ENCODE results near the gene PRTG.
"Not testable (repeated sequence)": the region's sequence is repeated elsewhere in the genome, so short reads cannot be mapped to it uniquely, and the experiment has no call there.

PRTG gene

DNA sequence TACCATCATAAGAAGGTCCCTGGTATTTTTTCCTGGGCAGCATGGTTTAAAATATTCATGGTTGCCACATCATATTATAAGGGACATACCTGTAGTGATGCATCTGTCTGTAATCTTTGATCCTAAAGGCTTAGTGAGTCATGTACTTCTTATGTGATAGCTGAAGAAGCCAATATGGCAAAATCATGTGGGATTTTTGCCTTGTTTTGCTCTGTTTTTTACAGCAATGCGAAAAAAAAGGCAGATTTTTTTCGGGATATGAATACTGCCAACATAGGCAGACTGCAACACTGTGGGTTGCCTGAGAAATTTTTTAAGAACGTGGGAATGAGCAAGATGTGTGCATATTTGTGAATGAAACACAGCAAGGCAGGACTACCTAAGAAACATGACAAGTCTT, 143.5 kb downstream of the PRTG start:
- Histone ChIP-seq H3K4me1 (ENCODE audit: insufficient read depth, low read length) (no peaks in the 10 kb centered on the region), H3K4me3 (ENCODE audit: low read length) (no peak overlapping the region), H3K9ac (ENCODE audit: low read depth, low read length) (no peak overlapping the region), H3K9me3 (ENCODE audit: insufficient read depth, low read depth, low read length) (no peaks in the 10 kb centered on the region), H3K36me3 (ENCODE audit: insufficient read depth, low read length) (no peaks in the 10 kb centered on the region), H3K27me3 (ENCODE audit: insufficient read depth, low read length) (no peaks in the 10 kb centered on the region), H3K27ac (ENCODE audit: low read depth, low read length) (no peak overlapping the region)
- WGBS = 93% methylated on average over 3 of the region's 3 CpGs

DNA sequence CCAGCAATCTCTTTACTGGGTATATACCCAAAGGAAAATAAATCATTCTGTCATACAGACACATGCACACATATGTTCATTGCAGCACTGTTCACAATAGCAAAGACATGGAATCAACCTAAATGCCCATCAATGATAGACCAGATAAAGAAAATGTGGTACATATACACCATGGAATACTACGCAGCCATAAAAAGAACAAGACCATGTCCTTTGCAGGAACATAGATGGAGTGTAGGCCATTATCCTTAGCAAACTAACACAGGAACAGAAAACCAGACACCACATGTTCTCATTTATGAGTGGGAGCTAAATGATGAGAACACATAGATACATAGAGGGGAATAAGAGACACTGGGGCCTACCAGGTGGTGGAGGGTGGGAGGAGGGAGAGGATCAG, 149.9 kb downstream of the PRTG start:
- not testable (repeated sequence) for H3K4me3 ChIP-seq (ENCODE audit: low read length); H3K27ac ChIP-seq (ENCODE audit: low read depth, low read length); H3K36me3 ChIP-seq (ENCODE audit: insufficient read depth, low read length); H3K9me3 ChIP-seq (ENCODE audit: insufficient read depth, low read depth, low read length); H3K4me1 ChIP-seq (ENCODE audit: insufficient read depth, low read length); H3K9ac ChIP-seq (ENCODE audit: low read depth, low read length)
- WGBS = no CpG with 5 or more reads among the region's 1 CpG
- H3K27me3 ChIP-seq (ENCODE audit: insufficient read depth, low read length) = peaks cover 26% of the 10 kb centered on the region

DNA sequence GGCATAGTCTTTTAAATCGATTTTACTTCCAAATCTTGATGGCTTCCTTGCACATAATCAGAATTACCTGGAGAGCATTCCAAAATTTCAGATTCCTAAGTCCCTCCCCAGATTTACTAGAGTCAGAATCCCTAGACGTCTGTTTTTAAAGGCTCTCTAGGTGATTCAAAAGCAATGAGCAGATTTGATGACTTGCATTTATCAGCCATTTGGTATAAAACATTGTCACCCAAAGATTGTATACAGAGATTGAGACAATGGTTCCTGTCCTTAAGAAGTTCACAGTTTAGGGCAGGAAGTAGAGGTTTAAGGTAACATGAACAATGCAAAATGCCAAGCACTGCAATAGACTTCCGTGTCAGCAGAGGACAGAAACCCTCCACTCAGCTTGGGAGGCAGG, 152.2 kb downstream of the PRTG start:
- Histone ChIP-seq H3K4me1 (ENCODE audit: insufficient read depth, low read length) (no peaks in the 10 kb centered on the region; the same call in 1 of the 2 replicates), H3K27me3 (ENCODE audit: insufficient read depth, low read length) (peaks cover 47% of the 10 kb centered on the region), H3K9me3 (ENCODE audit: insufficient read depth, low read depth, low read length) (0 out of 2 replicates have a peak, but pooled peaks cover 5% of the 10 kb centered on the region), H3K27ac (ENCODE audit: low read depth, low read length) (no peak overlapping the region), H3K9ac (ENCODE audit: low read depth, low read length) (no peak overlapping the region), H3K36me3 (ENCODE audit: insufficient read depth, low read length) (no peaks in the 10 kb centered on the region), H3K4me3 (ENCODE audit: low read length) (no peak overlapping the region)
- WGBS = 96% methylated on average over 3 of the region's 3 CpGs

- no peaks in the 10 kb centered on the region for H3K36me3 ChIP-seq (ENCODE audit: insufficient read depth, low read length)
- H3K4me1 ChIP-seq (ENCODE audit: insufficient read depth, low read length) = no peaks in the 10 kb centered on the region; the same call in 1 of the 2 replicates
- H3K9ac ChIP-seq (ENCODE audit: low read depth, low read length) = no peak overlapping the region
- peak overlapping the region; percentile 70 for H3K4me3 ChIP-seq (ENCODE audit: low read length)
- 94% methylated on average over 10 of the region's 10 CpGs for WGBS
- H3K27me3 ChIP-seq (ENCODE audit: insufficient read depth, low read length) = peaks cover 62% of the 10 kb centered on the region
- H3K9me3 ChIP-seq (ENCODE audit: insufficient read depth, low read depth, low read length) = 0 out of 2 replicates have a peak, but pooled peaks cover 5% of the 10 kb centered on the region
- H3K27ac ChIP-seq (ENCODE audit: low read depth, low read length) = no peak overlapping the region
Measured at GRCh38 chr15:55589287-55589686, 153.7 kb downstream of the PRTG start.

DNA sequence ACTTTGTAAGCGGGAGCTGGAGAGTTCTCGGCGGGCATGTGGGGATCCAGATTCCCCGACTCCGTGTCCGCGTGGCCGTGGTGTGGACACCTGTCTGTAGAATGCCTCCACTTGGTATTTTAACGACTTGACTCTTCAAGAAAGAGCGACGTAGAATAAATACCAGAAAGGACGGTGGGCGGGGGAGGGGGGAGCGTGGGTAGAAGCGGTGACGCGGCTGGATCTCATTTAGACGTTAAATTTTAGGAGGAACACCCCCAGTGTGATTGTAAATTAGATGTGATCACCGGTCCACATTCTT, 154.2 kb downstream of the PRTG start:
- H3K9ac ChIP-seq (ENCODE audit: low read depth, low read length) = peak overlapping the region; percentile 79
- peaks cover 65% of the 10 kb centered on the region for H3K27me3 ChIP-seq (ENCODE audit: insufficient read depth, low read length)
- H3K27ac ChIP-seq (ENCODE audit: low read depth, low read length) = no peak overlapping the region
- peak overlapping the region; percentile 70 for H3K4me3 ChIP-seq (ENCODE audit: low read length)
- H3K9me3 ChIP-seq (ENCODE audit: insufficient read depth, low read depth, low read length) = 0 out of 2 replicates have a peak, but pooled peaks cover 5% of the 10 kb centered on the region
- no peaks in the 10 kb centered on the region; the same call in 1 of the 2 replicates for H3K4me1 ChIP-seq (ENCODE audit: insufficient read depth, low read length)
- 5% methylated on average over 19 of the region's 19 CpGs for WGBS
- H3K36me3 ChIP-seq (ENCODE audit: insufficient read depth, low read length) = no peaks in the 10 kb centered on the region

- under 1% methylated on average over 107 of the region's 107 CpGs for WGBS
- peak within 1 kb of the TSS; percentile 79 for H3K9ac ChIP-seq (ENCODE audit: low read depth, low read length)
- peaks cover 67% of the 10 kb centered on the region for H3K27me3 ChIP-seq (ENCODE audit: insufficient read depth, low read length)
- H3K36me3 ChIP-seq (ENCODE audit: insufficient read depth, low read length) = no peaks in the 10 kb centered on the region
- H3K4me1 ChIP-seq (ENCODE audit: insufficient read depth, low read length) = no peaks in the 10 kb centered on the region; the same call in 1 of the 2 replicates
- peak within 1 kb of the TSS; percentile 70 for H3K4me3 ChIP-seq (ENCODE audit: low read length)
- H3K9me3 ChIP-seq (ENCODE audit: insufficient read depth, low read depth, low read length) = 0 out of 2 replicates have a peak, but pooled peaks cover 5% of the 10 kb centered on the region
- H3K27ac ChIP-seq (ENCODE audit: low read depth, low read length) = no peak within 1 kb of the TSS
Measured at GRCh38 chr15:55588070-55588814, 154.7 kb downstream of the PRTG start, which contains the start of gene PYGO1. TSS of gene PYGO1 (minus strand) at chr15:55588345. CDS start at chr15:55587883, 462 bp downstream.

DNA sequence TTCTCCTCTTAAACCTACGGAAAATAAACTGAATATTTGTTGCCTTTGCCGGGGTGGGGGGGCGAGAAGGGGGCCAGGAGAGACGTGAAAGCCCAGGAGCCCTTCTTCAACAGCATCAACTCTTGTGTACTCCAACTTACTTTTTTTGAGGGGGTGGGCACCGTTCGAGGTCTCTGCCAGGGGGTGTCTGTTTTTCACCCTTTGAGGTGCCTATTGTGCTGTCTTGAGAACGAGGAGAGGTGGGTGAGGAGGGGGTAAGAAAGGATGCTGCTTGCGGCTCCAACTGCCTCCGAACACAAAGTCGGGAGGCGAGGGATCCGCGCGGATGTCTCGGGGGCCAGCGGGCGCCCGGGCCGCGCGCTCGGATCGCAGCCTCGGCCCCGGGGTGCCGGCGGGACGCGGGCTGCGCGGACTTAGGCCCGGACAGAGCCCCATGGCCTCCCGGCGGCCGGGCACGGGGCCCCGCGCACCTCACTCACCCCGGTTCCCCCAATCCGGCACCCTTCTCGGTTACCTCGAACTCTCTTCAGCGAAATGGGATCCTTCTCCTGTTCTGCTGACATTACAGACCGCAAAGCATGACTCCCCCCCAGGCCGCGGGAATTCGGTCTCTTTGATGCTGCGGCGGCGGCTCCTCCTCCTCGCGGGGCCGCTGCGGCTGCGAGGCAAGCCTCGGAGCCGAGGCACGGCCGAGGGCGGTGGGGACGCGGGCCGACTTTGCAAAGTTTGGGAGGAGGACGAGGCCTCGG, 155.5 kb downstream of the PRTG start:
- no peak overlapping the region for H3K27ac ChIP-seq (ENCODE audit: low read depth, low read length)
- peaks cover 67% of the 10 kb centered on the region for H3K27me3 ChIP-seq (ENCODE audit: insufficient read depth, low read length)
- H3K4me3 ChIP-seq (ENCODE audit: low read length) = peak overlapping the region; percentile 70
- 6% methylated on average over 65 of the region's 65 CpGs for WGBS
- peak overlapping the region; percentile 64 for H3K9ac ChIP-seq (ENCODE audit: low read depth, low read length)
- H3K9me3 ChIP-seq (ENCODE audit: insufficient read depth, low read depth, low read length) = 0 out of 2 replicates have a peak, but pooled peaks cover 5% of the 10 kb centered on the region
- no peaks in the 10 kb centered on the region; the same call in 1 of the 2 replicates for H3K4me1 ChIP-seq (ENCODE audit: insufficient read depth, low read length)
- no peaks in the 10 kb centered on the region for H3K36me3 ChIP-seq (ENCODE audit: insufficient read depth, low read length)

GRCh38 chr15:55586808-55587207, 156.1 kb downstream of the PRTG start:
- no peak overlapping the region for H3K9ac ChIP-seq (ENCODE audit: low read depth, low read length)

GRCh38 chr15:55576943-55577342, 166.0 kb downstream of the PRTG start:
- WGBS = 84% methylated on average over 6 of the region's 6 CpGs

More at GRCh38 chr15:55586808-55587207, 156.1 kb downstream of the PRTG start:
- H3K27ac ChIP-seq (ENCODE audit: low read depth, low read length) = no peak overlapping the region
- H3K27me3 ChIP-seq (ENCODE audit: insufficient read depth, low read length) = peaks cover 67% of the 10 kb centered on the region
- H3K9me3 ChIP-seq (ENCODE audit: insufficient read depth, low read depth, low read length) = 0 out of 2 replicates have a peak, but pooled peaks cover 5% of the 10 kb centered on the region
- no peaks in the 10 kb centered on the region; the same call in 1 of the 2 replicates for H3K4me1 ChIP-seq (ENCODE audit: insufficient read depth, low read length)
- 88% methylated on average over 3 of the region's 3 CpGs for WGBS
- peak overlapping the region; percentile 70; the same call in 1 of the 2 replicates for H3K4me3 ChIP-seq (ENCODE audit: low read length)
- no peaks in the 10 kb centered on the region for H3K36me3 ChIP-seq (ENCODE audit: insufficient read depth, low read length)

GRCh38 chr15:55574096-55574495, 168.9 kb downstream of the PRTG start:
- no peak overlapping the region for H3K9ac ChIP-seq (ENCODE audit: low read depth, low read length)
- no peak overlapping the region for H3K27ac ChIP-seq (ENCODE audit: low read depth, low read length)
- H3K27me3 ChIP-seq (ENCODE audit: insufficient read depth, low read length) = no peaks in the 10 kb centered on the region
- peaks cover 7% of the 10 kb centered on the region for H3K9me3 ChIP-seq (ENCODE audit: insufficient read depth, low read depth, low read length)
- WGBS = 91% methylated on average over 2 of the region's 2 CpGs
- no peaks in the 10 kb centered on the region for H3K4me1 ChIP-seq (ENCODE audit: insufficient read depth, low read length)
- no peak overlapping the region for H3K4me3 ChIP-seq (ENCODE audit: low read length)
- no peaks in the 10 kb centered on the region for H3K36me3 ChIP-seq (ENCODE audit: insufficient read depth, low read length)

More at GRCh38 chr15:55576943-55577342, 166.0 kb downstream of the PRTG start:
- Histone ChIP-seq H3K27ac (ENCODE audit: low read depth, low read length) (no peak overlapping the region), H3K4me1 (ENCODE audit: insufficient read depth, low read length) (no peaks in the 10 kb centered on the region), H3K36me3 (ENCODE audit: insufficient read depth, low read length) (no peaks in the 10 kb centered on the region), H3K27me3 (ENCODE audit: insufficient read depth, low read length) (no peaks in the 10 kb centered on the region), H3K9me3 (ENCODE audit: insufficient read depth, low read depth, low read length) (no peaks in the 10 kb centered on the region), H3K9ac (ENCODE audit: low read depth, low read length) (no peak overlapping the region), H3K4me3 (ENCODE audit: low read length) (no peak overlapping the region)

DNA sequence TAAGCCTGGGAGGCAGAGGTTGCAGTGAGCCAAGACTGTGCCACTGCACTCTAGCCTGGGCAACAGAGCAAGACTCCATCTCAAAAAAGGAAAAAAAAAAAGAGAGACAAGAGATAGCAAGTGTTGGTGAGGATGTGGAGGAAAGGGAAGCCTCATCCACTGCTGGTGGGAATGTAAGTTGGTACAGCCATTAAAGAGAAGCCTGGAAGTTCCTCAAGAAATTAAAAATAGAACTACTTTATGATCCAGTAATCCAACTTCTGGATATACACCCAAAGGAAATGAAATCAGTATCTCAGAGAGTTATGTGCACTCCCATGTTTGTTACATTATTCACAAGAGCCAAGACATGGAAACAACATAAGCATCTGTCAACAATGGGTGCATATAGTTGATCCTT, 169.7 kb downstream of the PRTG start:
- no peaks in the 10 kb centered on the region for H3K4me1 ChIP-seq (ENCODE audit: insufficient read depth, low read length)
- no peaks in the 10 kb centered on the region for H3K36me3 ChIP-seq (ENCODE audit: insufficient read depth, low read length)
- no peak overlapping the region for H3K27ac ChIP-seq (ENCODE audit: low read depth, low read length)
- peaks cover 7% of the 10 kb centered on the region for H3K9me3 ChIP-seq (ENCODE audit: insufficient read depth, low read depth, low read length)
- H3K27me3 ChIP-seq (ENCODE audit: insufficient read depth, low read length) = no peaks in the 10 kb centered on the region
- no peak overlapping the region for H3K4me3 ChIP-seq (ENCODE audit: low read length)
- no peak overlapping the region for H3K9ac ChIP-seq (ENCODE audit: low read depth, low read length)

Measured in HUES64 (cell line).